Measurements from ENCODE around the gene CBFA2T2.
"Not testable (repeated sequence)": the region's sequence is repeated elsewhere in the genome, so short reads cannot be mapped to it uniquely, and the experiment has no call there.

Gene CBFA2T2

GRCh38 chr20:33575282-33575681 is 85.4 kb downstream of the CBFA2T2 start:
- no peaks in the 10 kb centered on the region for H3K36me3 ChIP-seq (ENCODE audit: control insufficient read depth, insufficient read depth, low read length)
- peaks cover 9% of the 10 kb centered on the region for H3K4me1 ChIP-seq (ENCODE audit: control insufficient read depth, insufficient read depth, low read length)
- no peak overlapping the region for H3K9ac ChIP-seq (ENCODE audit: low read length)
- H3K9me3 ChIP-seq (ENCODE audit: control insufficient read depth, low read length), result no peaks in the 10 kb centered on the region
- no peaks in the 10 kb centered on the region for H3K27me3 ChIP-seq (ENCODE audit: control insufficient read depth, insufficient read depth, low read length)
- H3K4me3 ChIP-seq (ENCODE audit: low read length), result no peak overlapping the region

- Histone ChIP-seq H3K4me1 (ENCODE audit: control insufficient read depth, insufficient read depth, low read length) (peaks cover 11% of the 10 kb centered on the region), H3K9ac (ENCODE audit: low read length) (no peak overlapping the region), H3K27me3 (ENCODE audit: control insufficient read depth, insufficient read depth, low read length) (no peaks in the 10 kb centered on the region), H3K9me3 (ENCODE audit: control insufficient read depth, low read length) (no peaks in the 10 kb centered on the region), H3K4me3 (ENCODE audit: low read length) (no peak overlapping the region), H3K36me3 (ENCODE audit: control insufficient read depth, insufficient read depth, low read length) (no peaks in the 10 kb centered on the region)
Measured at GRCh38 chr20:33576432-33577125, 86.7 kb downstream of the CBFA2T2 start.

DNA sequence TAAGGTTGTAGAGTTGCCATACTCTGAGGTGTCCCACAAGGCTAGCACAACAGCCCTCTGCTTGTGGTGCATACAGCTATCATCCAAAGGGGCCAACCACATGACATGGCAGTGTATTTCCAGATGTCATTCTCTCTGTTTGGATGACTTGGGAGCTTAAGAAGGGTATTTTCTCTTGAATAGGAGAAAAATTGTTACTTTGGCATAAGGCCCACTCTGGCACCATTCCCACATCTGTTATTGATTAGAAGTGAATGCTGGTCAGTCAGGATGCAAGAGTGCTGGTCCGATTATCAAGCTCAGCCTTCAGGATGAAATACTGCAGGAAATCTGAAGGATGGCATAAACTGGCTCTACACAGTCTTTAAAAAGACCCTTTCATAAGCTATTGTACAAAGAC is 88.6 kb downstream of the CBFA2T2 start:
- peaks cover 14% of the 10 kb centered on the region for H3K4me1 ChIP-seq (ENCODE audit: control insufficient read depth, insufficient read depth, low read length)
- H3K9me3 ChIP-seq (ENCODE audit: control insufficient read depth, low read length), result no peaks in the 10 kb centered on the region
- H3K4me3 ChIP-seq (ENCODE audit: low read length), result no peak overlapping the region
- no peaks in the 10 kb centered on the region for H3K27me3 ChIP-seq (ENCODE audit: control insufficient read depth, insufficient read depth, low read length)
- no peaks in the 10 kb centered on the region for H3K36me3 ChIP-seq (ENCODE audit: control insufficient read depth, insufficient read depth, low read length)
- no peak overlapping the region for H3K9ac ChIP-seq (ENCODE audit: low read length)

DNA sequence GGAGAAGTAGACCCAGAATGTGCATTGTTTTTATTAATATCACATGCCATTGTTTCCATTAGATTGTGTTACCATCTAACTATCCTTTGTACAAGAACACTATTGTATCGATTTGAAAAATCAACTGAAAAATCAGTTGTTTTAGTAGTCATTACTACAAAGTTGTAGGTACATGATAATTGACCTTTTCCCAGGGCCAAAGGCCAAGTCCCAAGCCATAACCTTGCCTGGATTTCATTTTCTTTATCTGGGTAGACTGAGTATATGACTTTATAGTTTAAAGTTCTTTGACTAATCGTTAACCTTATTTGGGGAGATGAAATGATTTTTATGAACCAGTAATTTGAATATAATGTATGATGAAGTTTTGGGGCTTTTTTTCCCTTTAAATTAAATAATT is 93.2 kb downstream of the CBFA2T2 start:
- no peaks in the 10 kb centered on the region for H3K9me3 ChIP-seq (ENCODE audit: control insufficient read depth, low read length)
- no peak overlapping the region for H3K9ac ChIP-seq (ENCODE audit: low read length)
- H3K4me1 ChIP-seq (ENCODE audit: control insufficient read depth, insufficient read depth, low read length), result peaks cover 5% of the 10 kb centered on the region
- no peaks in the 10 kb centered on the region for H3K27me3 ChIP-seq (ENCODE audit: control insufficient read depth, insufficient read depth, low read length)
- H3K36me3 ChIP-seq (ENCODE audit: control insufficient read depth, insufficient read depth, low read length), result no peaks in the 10 kb centered on the region
- no peak overlapping the region for H3K4me3 ChIP-seq (ENCODE audit: low read length)

DNA sequence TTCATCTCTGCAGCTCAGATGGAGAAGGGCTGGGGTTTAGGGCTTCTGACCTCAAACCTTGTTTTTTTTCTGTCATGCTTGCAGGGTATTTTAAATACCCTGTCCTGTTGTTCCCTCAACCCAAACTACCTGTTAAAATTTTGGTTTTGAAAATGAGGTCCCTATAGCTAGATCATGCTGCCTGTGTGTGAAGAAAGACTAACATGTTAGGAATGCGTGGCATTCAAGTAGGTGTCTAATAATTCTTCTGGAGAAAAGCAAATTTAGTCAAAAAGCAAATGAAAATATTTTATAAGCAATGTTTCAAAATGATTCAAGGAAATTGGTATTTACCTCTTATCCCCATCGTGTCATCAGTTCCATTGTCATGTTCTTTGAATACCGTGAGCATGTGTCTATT is 95.1 kb downstream of the CBFA2T2 start:
- Histone ChIP-seq H3K4me3 (ENCODE audit: low read length) (no peak overlapping the region), H3K9me3 (ENCODE audit: control insufficient read depth, low read length) (no peaks in the 10 kb centered on the region), H3K4me1 (ENCODE audit: control insufficient read depth, insufficient read depth, low read length) (peaks cover 5% of the 10 kb centered on the region), H3K27me3 (ENCODE audit: control insufficient read depth, insufficient read depth, low read length) (no peaks in the 10 kb centered on the region), H3K9ac (ENCODE audit: low read length) (no peak overlapping the region), H3K36me3 (ENCODE audit: control insufficient read depth, insufficient read depth, low read length) (no peaks in the 10 kb centered on the region)

DNA sequence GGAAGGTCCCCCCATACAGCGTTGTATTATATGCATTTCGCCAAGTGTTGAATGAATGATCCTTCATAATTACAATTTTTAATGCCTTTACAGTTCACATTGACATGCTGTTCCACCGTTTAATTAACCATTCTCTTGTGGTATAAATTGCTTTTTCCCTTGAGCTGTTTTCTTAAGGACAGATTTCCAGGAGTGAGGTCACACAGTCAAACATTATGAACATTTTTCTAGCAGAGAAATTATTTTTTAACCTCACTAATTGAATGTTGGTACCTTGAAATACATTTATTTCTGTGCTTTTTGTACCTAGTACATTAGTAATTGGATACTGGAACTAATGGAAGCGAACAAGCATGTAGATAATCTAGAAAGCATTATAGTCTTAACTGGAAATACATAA is 95.5 kb downstream of the CBFA2T2 start:
- H3K27me3 ChIP-seq (ENCODE audit: control insufficient read depth, insufficient read depth, low read length), result no peaks in the 10 kb centered on the region
- no peaks in the 10 kb centered on the region for H3K36me3 ChIP-seq (ENCODE audit: control insufficient read depth, insufficient read depth, low read length)
- no peak overlapping the region for H3K9ac ChIP-seq (ENCODE audit: low read length)
- H3K4me3 ChIP-seq (ENCODE audit: low read length), result no peak overlapping the region
- H3K9me3 ChIP-seq (ENCODE audit: control insufficient read depth, low read length), result no peaks in the 10 kb centered on the region
- peaks cover 5% of the 10 kb centered on the region for H3K4me1 ChIP-seq (ENCODE audit: control insufficient read depth, insufficient read depth, low read length)

GRCh38 chr20:33589059-33589458 is 99.2 kb downstream of the CBFA2T2 start:
- no peak overlapping the region for H3K9ac ChIP-seq (ENCODE audit: low read length)
- H3K27me3 ChIP-seq (ENCODE audit: control insufficient read depth, insufficient read depth, low read length), result no peaks in the 10 kb centered on the region
- H3K4me3 ChIP-seq (ENCODE audit: low read length), result no peak overlapping the region
- H3K4me1 ChIP-seq (ENCODE audit: control insufficient read depth, insufficient read depth, low read length), result no peaks in the 10 kb centered on the region
- H3K36me3 ChIP-seq (ENCODE audit: control insufficient read depth, insufficient read depth, low read length), result no peaks in the 10 kb centered on the region
- H3K9me3 ChIP-seq (ENCODE audit: control insufficient read depth, low read length), result no peaks in the 10 kb centered on the region

- not testable (repeated sequence) for H3K4me3 ChIP-seq (ENCODE audit: low read length); H3K36me3 ChIP-seq (ENCODE audit: control insufficient read depth, insufficient read depth, low read length); H3K4me1 ChIP-seq (ENCODE audit: control insufficient read depth, insufficient read depth, low read length); H3K9me3 ChIP-seq (ENCODE audit: control insufficient read depth, low read length); H3K9ac ChIP-seq (ENCODE audit: low read length); H3K27me3 ChIP-seq (ENCODE audit: control insufficient read depth, insufficient read depth, low read length)
Measured at GRCh38 chr20:33591901-33592300, 102.0 kb downstream of the CBFA2T2 start.

DNA sequence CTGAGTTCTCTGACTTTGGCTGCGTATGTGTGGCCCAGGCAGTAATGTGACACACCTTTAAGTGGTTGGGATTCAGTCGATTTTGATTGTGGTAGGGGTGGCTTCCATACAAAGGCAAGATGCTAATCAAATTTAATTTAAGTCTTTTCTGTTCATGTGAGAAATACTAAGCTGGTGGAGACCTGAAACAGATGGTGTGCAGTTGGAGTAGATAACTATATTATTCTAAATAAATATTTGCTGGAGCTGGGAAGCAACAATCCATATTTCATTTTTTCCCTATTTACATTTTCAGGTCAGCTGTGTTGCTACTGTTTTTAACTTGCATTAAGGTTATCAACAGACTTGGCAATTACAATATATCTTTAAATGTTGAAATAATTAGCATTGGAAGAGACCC is 104.8 kb downstream of the CBFA2T2 start:
- H3K9ac ChIP-seq (ENCODE audit: low read length), result no peak overlapping the region
- no peaks in the 10 kb centered on the region for H3K9me3 ChIP-seq (ENCODE audit: control insufficient read depth, low read length)
- no peaks in the 10 kb centered on the region for H3K27me3 ChIP-seq (ENCODE audit: control insufficient read depth, insufficient read depth, low read length)
- no peaks in the 10 kb centered on the region for H3K4me1 ChIP-seq (ENCODE audit: control insufficient read depth, insufficient read depth, low read length)
- H3K36me3 ChIP-seq (ENCODE audit: control insufficient read depth, insufficient read depth, low read length), result no peaks in the 10 kb centered on the region
- H3K4me3 ChIP-seq (ENCODE audit: low read length), result no peak overlapping the region

GRCh38 chr20:33600414-33600813 is 110.5 kb downstream of the CBFA2T2 start:
- H3K9ac ChIP-seq (ENCODE audit: low read length), result no peak overlapping the region

DNA sequence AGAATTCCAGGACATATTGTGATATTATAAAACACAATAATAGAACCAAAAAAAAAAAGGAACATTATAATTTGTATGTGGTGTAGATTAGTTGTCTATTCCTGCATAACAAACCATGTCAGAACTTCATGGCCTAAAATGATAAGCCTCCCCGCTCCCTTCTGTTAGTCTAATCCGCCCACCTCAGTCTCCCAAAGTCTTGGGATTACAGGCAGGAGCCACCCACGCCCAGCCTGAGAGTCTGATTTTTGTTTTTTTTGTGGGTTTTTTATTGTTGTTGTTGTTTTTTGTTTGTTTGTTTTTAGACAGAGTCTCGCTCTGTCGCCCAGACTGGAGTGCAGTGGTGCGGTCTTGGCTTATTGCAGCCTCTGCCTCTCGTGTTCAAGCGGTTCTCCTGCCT is 111.1 kb downstream of the CBFA2T2 start:
- H3K27me3 ChIP-seq (ENCODE audit: control insufficient read depth, insufficient read depth, low read length), result no peaks in the 10 kb centered on the region
- H3K4me1 ChIP-seq (ENCODE audit: control insufficient read depth, insufficient read depth, low read length), result peaks cover 5% of the 10 kb centered on the region
- no peaks in the 10 kb centered on the region for H3K36me3 ChIP-seq (ENCODE audit: control insufficient read depth, insufficient read depth, low read length)
- H3K9me3 ChIP-seq (ENCODE audit: control insufficient read depth, low read length), result no peaks in the 10 kb centered on the region
- no peak overlapping the region for H3K9ac ChIP-seq (ENCODE audit: low read length)
- no peak overlapping the region for H3K4me3 ChIP-seq (ENCODE audit: low read length)

More at GRCh38 chr20:33600414-33600813, 110.5 kb downstream of the CBFA2T2 start:
- H3K36me3 ChIP-seq (ENCODE audit: control insufficient read depth, insufficient read depth, low read length), result no peaks in the 10 kb centered on the region
- H3K27me3 ChIP-seq (ENCODE audit: control insufficient read depth, insufficient read depth, low read length), result no peaks in the 10 kb centered on the region
- H3K4me1 ChIP-seq (ENCODE audit: control insufficient read depth, insufficient read depth, low read length), result peaks cover 5% of the 10 kb centered on the region
- no peak overlapping the region for H3K4me3 ChIP-seq (ENCODE audit: low read length)
- H3K9me3 ChIP-seq (ENCODE audit: control insufficient read depth, low read length), result no peaks in the 10 kb centered on the region

- H3K27me3 ChIP-seq (ENCODE audit: control insufficient read depth, insufficient read depth, low read length), result no peaks in the 10 kb centered on the region
- no peak overlapping the region for H3K9ac ChIP-seq (ENCODE audit: low read length)
- no peaks in the 10 kb centered on the region for H3K9me3 ChIP-seq (ENCODE audit: control insufficient read depth, low read length)
- no peak overlapping the region for H3K4me3 ChIP-seq (ENCODE audit: low read length)
- no peaks in the 10 kb centered on the region for H3K36me3 ChIP-seq (ENCODE audit: control insufficient read depth, insufficient read depth, low read length)
- H3K4me1 ChIP-seq (ENCODE audit: control insufficient read depth, insufficient read depth, low read length), result peaks cover 5% of the 10 kb centered on the region
Measured at GRCh38 chr20:33601861-33602260, 112.0 kb downstream of the CBFA2T2 start.
